Karpas-422 (cell line): Measurements from ENCODE around the gene ERC1. TPM values are rescaled to one million over a fixed set of nuclear protein-coding genes. Genes with fewer than 3 reads are reported as not detected.
"Not testable (repeated sequence)": the region's sequence is repeated elsewhere in the genome, so short reads cannot be mapped to it uniquely, and the experiment has no call there.

Experiments
- DNase-seq: peaks from one replicate; pipeline ENCODE4 v3.0.0-alpha.2; 2015
- H2AFZ ChIP-seq: fragments of 200-600 bp; sonication (generic); 2 replicates; pipeline ENCODE4 v1.6.1; 2014; ENCODE audit warnings: antibody characterized with exemption, low read length, mixed read lengths
- H3K27ac ChIP-seq: fragments of 200-600 bp; sonication (generic); 2 replicates; pipeline ENCODE4 v1.5.1; 2014; ENCODE audit warnings: mild to moderate bottlenecking, low read length, moderate library complexity
- H3K27me3 ChIP-seq: fragments of 200-600 bp; sonication (generic); 2 replicates; pipeline ENCODE4 v1.6.1; 2014; ENCODE audit warnings: low read length, mixed read lengths
- H3K36me3 ChIP-seq: fragments of 200-600 bp; sonication (generic); 2 replicates; pipeline ENCODE4 v1.6.1; 2014; ENCODE audit warnings: low read length, mixed read lengths; ENCODE audit not compliant: insufficient read depth
- H3K4me1 ChIP-seq: fragments of 200-600 bp; sonication (generic); 2 replicates; pipeline ENCODE4 v1.6.1; 2014; ENCODE audit warnings: mild to moderate bottlenecking, low read length, mixed read lengths
- H3K4me2 ChIP-seq: fragments of 200-600 bp; sonication (generic); 2 replicates; pipeline ENCODE4 v1.6.1; 2014; ENCODE audit warnings: low read length, low read depth, mild to moderate bottlenecking; ENCODE audit not compliant: poor library complexity, severe bottlenecking
- H3K4me3 ChIP-seq: fragments of 200-600 bp; sonication (generic); 2 replicates; pipeline ENCODE4 v1.5.1; 2014; ENCODE audit warnings: mild to moderate bottlenecking, antibody characterized with exemption, low read length, mixed read lengths
- H3K79me2 ChIP-seq: fragments of 200-600 bp; sonication (generic); 2 replicates; pipeline ENCODE4 v1.6.1; 2014; ENCODE audit warnings: mild to moderate bottlenecking, low read length, mixed read lengths
- H3K9ac ChIP-seq: fragments of 200-600 bp; sonication (generic); 2 replicates; pipeline ENCODE4 v1.6.0; 2014; ENCODE audit warnings: low read length
- H3K9me2 ChIP-seq: fragments of 200-600 bp; sonication (generic), shearing (Covaris generic); replicated peaks from 2 replicates; pipeline ENCODE4 v1.6.0; 2014; ENCODE audit warnings: mild to moderate bottlenecking, low read length, moderate library complexity; ENCODE audit not compliant: insufficient read depth
- H3K9me3 ChIP-seq: fragments of 300-700, 200-600 bp; sonication (generic); 2 replicates; pipeline ENCODE4 v1.6.1; 2014; ENCODE audit warnings: low read length, mixed read lengths
- H4K20me1 ChIP-seq: fragments of 200-600 bp; sonication (generic); 2 replicates; pipeline ENCODE4 v1.6.1; 2014; ENCODE audit warnings: mild to moderate bottlenecking, antibody characterized with exemption, low read length, low read depth; ENCODE audit not compliant: insufficient read depth
- total RNA-seq: library from RNA; depleted of rRNA; stranded (reverse); fragments of >200 nt; shearing (Covaris generic); gene quantifications from 2 replicates; pipeline ENCODE4 v1.2.3, GENCODE V29; 2014; ENCODE audit warnings: low replicate concordance

Gene ERC1
- total RNA-seq, 1 experiment from 2014 or later = 20.3 TPM

DNA sequence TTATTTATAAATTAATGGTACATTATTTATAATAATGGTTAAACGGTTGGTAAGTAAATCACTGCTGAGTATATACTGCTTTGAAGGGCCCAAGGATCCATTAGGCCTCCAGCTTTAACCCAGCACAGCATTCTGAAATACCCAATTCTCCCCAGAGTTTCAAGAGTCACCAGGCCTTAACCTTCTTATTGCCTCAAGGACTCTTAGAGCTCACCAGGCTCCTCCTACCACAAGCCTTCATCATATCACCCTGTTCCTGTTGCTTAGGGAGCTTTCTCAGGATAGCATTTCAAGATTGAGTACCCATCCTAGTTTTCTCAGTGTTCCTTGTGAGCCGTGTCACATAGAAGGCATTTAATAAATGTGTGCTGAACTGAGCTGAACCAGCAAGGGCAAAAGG, 360.9 kb downstream of the ERC1 start:
- Histone ChIP-seq H3K36me3 (no peaks in the 10 kb centered on the region), H3K9me3 (no peaks in the 10 kb centered on the region), H3K4me3 (no peak overlapping the region), H3K4me1 (no peaks in the 10 kb centered on the region), H3K79me2 (peaks cover 7% of the 10 kb centered on the region), H3K9me2 (no peaks in the 10 kb centered on the region), H3K27me3 (no peaks in the 10 kb centered on the region), H3K4me2 (no peak overlapping the region), H2AFZ (no peak overlapping the region), H3K9ac (no peak overlapping the region), H3K27ac (no peak overlapping the region), H4K20me1 (no peaks in the 10 kb centered on the region)
- DNase-seq = no peak

DNA sequence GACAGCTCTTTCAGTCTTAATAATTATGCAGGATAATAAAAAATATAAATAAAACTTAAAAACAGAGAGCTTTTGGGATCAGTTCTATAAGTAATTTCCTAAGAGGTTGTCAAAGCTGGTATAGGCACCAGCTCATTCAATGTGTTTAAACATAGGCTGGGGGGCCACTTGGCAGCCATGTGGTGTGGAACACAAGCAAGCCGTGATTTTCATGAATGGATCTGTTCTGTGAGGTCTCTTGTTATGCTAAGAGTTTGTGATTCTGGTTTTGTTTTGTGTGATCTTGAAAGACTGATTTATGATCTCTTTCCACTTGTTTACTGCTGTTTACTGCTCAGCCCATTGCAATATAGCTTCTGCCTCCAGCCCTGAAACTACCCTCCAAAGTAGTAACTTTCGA, 362.4 kb downstream of the ERC1 start:
- H3K9me3 ChIP-seq = no peaks in the 10 kb centered on the region
- no peak for DNase-seq
- no peak overlapping the region for H3K9ac ChIP-seq
- H3K27me3 ChIP-seq = no peaks in the 10 kb centered on the region
- no peak overlapping the region for H3K4me2 ChIP-seq
- no peak overlapping the region for H3K27ac ChIP-seq
- H3K4me3 ChIP-seq = no peak overlapping the region
- H3K4me1 ChIP-seq = no peaks in the 10 kb centered on the region
- no peaks in the 10 kb centered on the region for H3K9me2 ChIP-seq
- H3K36me3 ChIP-seq = no peaks in the 10 kb centered on the region
- H3K79me2 ChIP-seq = peaks cover 7% of the 10 kb centered on the region
- H4K20me1 ChIP-seq = no peaks in the 10 kb centered on the region
- no peak overlapping the region for H2AFZ ChIP-seq

DNA sequence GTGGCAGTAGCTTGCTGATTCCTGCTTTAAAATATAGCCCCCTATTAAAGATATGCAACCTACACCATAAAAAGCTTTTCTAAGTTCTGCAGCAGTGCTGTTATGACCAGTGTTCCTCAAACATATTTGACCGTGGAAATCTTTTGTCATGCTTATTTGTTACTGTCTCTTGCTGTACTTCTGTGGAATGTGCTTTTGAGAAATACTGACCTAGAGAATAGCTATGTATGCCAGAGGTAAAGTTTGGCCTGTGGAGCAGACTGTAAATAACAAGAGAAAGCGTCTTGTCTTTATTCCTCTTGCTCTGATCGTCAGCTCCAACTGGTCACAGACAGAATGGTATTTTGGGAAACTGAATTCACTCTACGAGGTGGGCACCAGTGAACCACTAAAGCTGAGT, 364.4 kb downstream of the ERC1 start:
- Histone ChIP-seq H3K79me2 (peaks cover 7% of the 10 kb centered on the region), H3K36me3 (no peaks in the 10 kb centered on the region), H3K27ac (no peak overlapping the region), H3K4me2 (no peak overlapping the region), H3K4me1 (no peaks in the 10 kb centered on the region), H3K27me3 (no peaks in the 10 kb centered on the region), H3K9me3 (no peaks in the 10 kb centered on the region), H2AFZ (no peak overlapping the region), H4K20me1 (no peaks in the 10 kb centered on the region), H3K9me2 (no peaks in the 10 kb centered on the region), H3K9ac (no peak overlapping the region), H3K4me3 (no peak overlapping the region)
- no peak for DNase-seq

DNA sequence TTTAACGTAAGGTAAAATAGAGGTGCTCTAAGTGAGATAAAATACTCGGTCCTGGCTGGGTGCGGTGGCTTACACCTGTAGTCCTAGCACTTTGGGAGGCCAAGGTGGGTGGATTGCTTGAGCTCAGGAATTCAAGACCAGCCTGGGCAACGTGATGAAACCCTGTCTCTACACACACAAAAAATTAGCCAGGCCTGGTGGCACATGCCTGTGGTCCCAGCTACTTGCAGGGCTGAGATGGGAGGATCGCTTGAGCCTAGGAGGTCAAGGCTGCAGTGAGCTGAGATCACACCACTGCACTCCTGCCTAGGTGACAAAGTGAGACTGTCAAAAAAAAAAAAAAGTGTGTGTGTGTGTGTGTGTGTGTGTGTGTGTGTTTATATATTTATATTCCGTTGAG, 364.8 kb downstream of the ERC1 start:
- not testable (repeated sequence) for DNase-seq, H3K4me1 ChIP-seq, H4K20me1 ChIP-seq, H3K9me3 ChIP-seq, H3K9me2 ChIP-seq, H3K36me3 ChIP-seq, H3K79me2 ChIP-seq, H3K27ac ChIP-seq, H3K9ac ChIP-seq, H2AFZ ChIP-seq, H3K27me3 ChIP-seq, H3K4me2 ChIP-seq, H3K4me3 ChIP-seq

DNA sequence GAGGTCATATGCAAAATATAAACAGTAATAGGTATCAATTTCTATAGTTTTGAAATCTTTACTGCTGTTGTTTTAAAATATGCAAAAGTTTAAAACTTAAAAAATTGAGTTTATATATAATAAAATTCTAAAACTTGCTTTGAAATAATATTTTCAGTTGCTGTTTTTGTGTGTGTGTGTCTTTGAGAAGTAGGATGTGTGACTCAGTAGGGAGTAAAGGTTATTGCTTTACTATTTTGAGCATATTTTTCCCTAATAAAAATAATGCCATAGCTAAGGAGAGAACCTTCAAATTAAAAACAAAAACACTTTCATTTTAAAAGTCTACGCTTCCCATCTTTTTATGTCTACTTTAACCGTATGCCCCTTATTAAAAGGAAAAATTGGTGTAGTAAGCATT, 365.3 kb downstream of the ERC1 start:
- Histone ChIP-seq H3K4me1 (no peaks in the 10 kb centered on the region), H3K9me3 (no peaks in the 10 kb centered on the region)

DNA sequence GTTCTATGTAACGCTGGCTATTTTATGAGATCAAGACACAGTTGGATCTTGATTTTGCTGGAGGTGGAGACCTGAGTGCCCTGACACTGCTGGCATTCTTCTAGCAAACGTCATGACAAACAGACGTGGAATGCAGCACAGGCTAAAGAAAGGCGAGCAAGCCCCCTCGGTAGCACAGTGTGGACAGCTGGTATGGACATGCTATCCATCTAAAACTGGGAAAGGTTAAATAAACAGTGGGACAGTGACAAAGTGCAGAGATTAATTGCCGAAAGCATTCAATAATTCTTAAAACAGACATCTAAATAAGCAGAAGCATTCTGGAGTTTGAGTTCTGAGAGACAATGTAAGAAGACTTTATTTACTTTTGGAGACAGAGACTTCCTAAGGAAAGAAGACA, 366.1 kb downstream of the ERC1 start:
- H4K20me1 ChIP-seq = no peaks in the 10 kb centered on the region
- H3K27me3 ChIP-seq = no peaks in the 10 kb centered on the region
- H3K4me3 ChIP-seq = no peak overlapping the region
- H3K9me3 ChIP-seq = no peaks in the 10 kb centered on the region
- no peak overlapping the region for H3K4me2 ChIP-seq
- DNase-seq = no peak
- no peak overlapping the region for H2AFZ ChIP-seq
- H3K9ac ChIP-seq = no peak overlapping the region
- no peaks in the 10 kb centered on the region for H3K36me3 ChIP-seq
- no peaks in the 10 kb centered on the region for H3K4me1 ChIP-seq
- peaks cover 4% of the 10 kb centered on the region for H3K79me2 ChIP-seq
- H3K27ac ChIP-seq = no peak overlapping the region
- no peaks in the 10 kb centered on the region for H3K9me2 ChIP-seq

More for the DNA sequence above, 365.3 kb downstream of the ERC1 start:
- Histone ChIP-seq H3K9me2 (no peaks in the 10 kb centered on the region), H3K27me3 (no peaks in the 10 kb centered on the region), H3K79me2 (peaks cover 7% of the 10 kb centered on the region), H3K27ac (no peak overlapping the region), H3K4me3 (no peak overlapping the region), H3K36me3 (no peaks in the 10 kb centered on the region), H3K4me2 (no peak overlapping the region), H3K9ac (no peak overlapping the region), H4K20me1 (no peaks in the 10 kb centered on the region), H2AFZ (no peak overlapping the region)
- no peak for DNase-seq

DNA sequence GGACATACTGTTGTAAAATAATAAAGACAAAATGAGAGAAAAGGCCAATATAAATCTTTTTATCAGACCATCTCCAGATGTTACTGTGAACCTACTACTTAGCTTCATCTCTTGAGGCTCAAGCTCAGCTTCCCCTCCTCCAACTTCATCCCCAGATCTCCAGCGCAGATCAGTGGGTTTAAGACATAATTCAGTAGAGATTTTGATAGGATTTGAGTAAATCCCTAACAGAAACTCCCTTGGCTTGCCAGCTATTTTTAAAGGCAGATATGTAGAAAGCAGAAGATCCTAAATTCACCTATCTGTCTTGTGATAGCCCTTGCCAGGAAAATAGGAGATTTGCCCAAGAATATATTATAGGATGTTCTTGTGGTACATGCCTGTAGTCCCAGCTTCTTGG, 366.7 kb downstream of the ERC1 start:
- Histone ChIP-seq H3K36me3 (no peaks in the 10 kb centered on the region), H3K4me3 (no peak overlapping the region), H3K4me2 (no peak overlapping the region), H3K9me3 (no peaks in the 10 kb centered on the region), H3K79me2 (peaks cover 4% of the 10 kb centered on the region), H4K20me1 (no peaks in the 10 kb centered on the region), H3K27me3 (no peaks in the 10 kb centered on the region), H3K4me1 (no peaks in the 10 kb centered on the region), H3K9me2 (no peaks in the 10 kb centered on the region), H3K9ac (no peak overlapping the region), H3K27ac (no peak overlapping the region), H2AFZ (no peak overlapping the region)
- DNase-seq = no peak

DNA sequence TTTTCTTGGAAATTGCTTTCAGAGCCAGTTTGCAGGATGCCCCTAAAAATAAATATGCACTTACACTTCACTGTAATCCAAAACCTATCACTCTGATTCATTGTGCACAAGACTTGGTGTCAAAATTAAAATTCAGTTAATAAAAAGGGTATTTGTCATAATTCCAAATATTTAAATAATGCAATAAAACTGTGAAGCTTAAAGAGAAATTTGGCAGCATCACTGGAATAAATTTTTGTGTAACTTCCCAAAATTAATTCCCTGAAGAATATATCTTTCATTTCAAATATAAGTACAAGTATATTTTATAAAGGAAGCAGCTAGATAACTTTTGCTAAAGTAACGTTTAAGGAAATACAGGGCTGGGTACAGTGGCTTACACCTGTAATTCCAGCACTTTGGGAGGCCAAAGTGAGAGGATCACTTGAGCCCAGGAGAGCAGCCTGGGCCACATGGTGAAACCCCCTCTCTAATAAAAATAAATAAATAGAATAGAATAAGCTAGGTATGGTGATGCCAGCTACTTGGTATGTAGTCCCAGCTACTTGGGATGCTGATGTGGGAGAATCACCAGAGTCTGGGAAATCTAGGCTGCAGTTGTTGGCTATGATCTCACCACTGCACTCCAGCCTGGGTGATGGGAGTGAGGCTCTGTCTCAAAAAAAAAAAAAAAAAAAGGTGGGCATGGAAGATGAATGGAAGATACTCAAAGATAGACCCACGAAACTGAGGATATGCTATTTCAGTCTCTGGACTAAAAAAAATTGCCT, 369.6 kb downstream of the ERC1 start:
- Histone ChIP-seq H3K27me3 (no peaks in the 10 kb centered on the region), H2AFZ (no peak overlapping the region), H3K4me3 (no peak overlapping the region), H3K4me2 (no peak overlapping the region), H4K20me1 (no peaks in the 10 kb centered on the region), H3K9ac (no peak overlapping the region), H3K4me1 (no peaks in the 10 kb centered on the region), H3K79me2 (0 out of 2 replicates have a peak, but pooled peaks cover 5% of the 10 kb centered on the region), H3K27ac (no peak overlapping the region), H3K9me3 (no peaks in the 10 kb centered on the region), H3K9me2 (no peaks in the 10 kb centered on the region), H3K36me3 (no peaks in the 10 kb centered on the region)
- no peak for DNase-seq
